Fibroblast of lung (primary cell): ENCODE results near the gene ZNF581. TPM values are rescaled to one million over a fixed set of nuclear protein-coding genes. Genes with fewer than 3 reads are reported as not detected.
A peak's percentile ranks its signal among the peaks of the same experiment; 100 is the strongest.

ENCODE experiments used
- DNase-seq, 2 donors: peaks; one replicate each; pipeline versions ENCODE4 v3.0.0 to v3.0.0-alpha.2; 2010; ENCODE audit warnings: low read depth in 2 of 2
- H2AFZ ChIP-seq: 2 replicates; pipeline ENCODE4 v1.5.1; 2012; ENCODE audit warnings: low read length, control low read depth, inconsistent platforms
- H3K27ac ChIP-seq: 2 replicates; pipeline ENCODE4 v1.5.1; 2011; ENCODE audit warnings: low read length, control low read depth; ENCODE audit not compliant: insufficient read depth
- H3K27me3 ChIP-seq: 2 replicates; pipeline ENCODE4 v1.5.1; 2011; ENCODE audit warnings: mild to moderate bottlenecking, low read length; ENCODE audit not compliant: control insufficient read depth, insufficient read depth
- H3K36me3 ChIP-seq: 2 replicates; pipeline ENCODE4 v1.5.1; 2011; ENCODE audit warnings: low read length; ENCODE audit not compliant: control insufficient read depth, insufficient read depth
- H3K4me1 ChIP-seq: 2 replicates; pipeline ENCODE4 v1.5.1; 2011; ENCODE audit warnings: low read length; ENCODE audit not compliant: control insufficient read depth, insufficient read depth; ENCODE audit errors: extremely low read depth
- H3K4me2 ChIP-seq: 2 replicates; pipeline ENCODE4 v1.5.1; 2011; ENCODE audit warnings: low read length, control low read depth; ENCODE audit not compliant: insufficient read depth; ENCODE audit errors: extremely low read depth
- H3K4me3 ChIP-seq, 4 experiments: fragments of 200-600 bp in 1 of 4; sonication (generic) in 1 of 4; replicated peaks in 1 of 4; 2 replicates each; pipeline ENCODE4 v1.5.1; 2011 to 2016; ENCODE audit warnings: low read length in 4 of 4, low read depth in 3 of 4, mild to moderate bottlenecking in 3 of 4, control low read depth in 2 of 4, inconsistent platforms in 1 of 4, mixed read lengths in 1 of 4; ENCODE audit not compliant: insufficient read depth in 1 of 4; ENCODE audit errors: control extremely low read depth in 1 of 4
- H3K79me2 ChIP-seq: 2 replicates; pipeline ENCODE4 v1.5.1; 2012; ENCODE audit warnings: mild to moderate bottlenecking, low read length, inconsistent platforms; ENCODE audit not compliant: control insufficient read depth, insufficient read depth
- H3K9ac ChIP-seq: 2 replicates; pipeline ENCODE4 v1.5.1; 2011; ENCODE audit warnings: mild to moderate bottlenecking, low read length, control low read depth; ENCODE audit not compliant: insufficient read depth
- H3K9me3 ChIP-seq: 2 replicates; pipeline ENCODE4 v1.5.1; 2012; ENCODE audit warnings: low read depth, low read length; ENCODE audit not compliant: control insufficient read depth, insufficient read depth
- H4K20me1 ChIP-seq: 2 replicates; pipeline ENCODE4 v1.5.1; 2011; ENCODE audit warnings: low read length; ENCODE audit not compliant: control insufficient read depth, insufficient read depth; ENCODE audit errors: extremely low read depth
- EZH2 ChIP-seq: IDR thresholded peaks from 2 replicates; pipeline ENCODE4 v1.5.1; 2012; ENCODE audit warnings: low read length, control low read depth, mild to moderate bottlenecking; ENCODE audit errors: missing control alignments
- polyA plus RNA-seq, 2 donors: library from polyadenylated mRNA; depleted of rRNA in 1 of 2; stranded (reverse) in 1 of 2; unstranded in 1 of 2; fragments of >200 nt; gene quantifications; 2 replicates each; pipeline ENCODE4 v1.2.1, GENCODE V29; 2011 to 2012; ENCODE audit warnings: missing spikeins in 1 of 2
- total RNA-seq: library from RNA; depleted of rRNA; stranded (reverse); fragments of >200 nt; gene quantifications from 2 replicates; pipeline ENCODE4 v1.2.1, GENCODE V29; 2014
- TF ChIP-seq, protein P1 (sequence below), 2 donors: IDR thresholded peaks in 1 of 2; conservative IDR thresholded peaks in 1 of 2; 1 replicate in 1 of 2; 2 replicates in 1 of 2; pipeline ENCODE4 v1.5.1; 2011 to 2012; ENCODE audit warnings: low read length in 2 of 2, control low read depth in 1 of 2, inconsistent platforms in 1 of 2, low read depth in 1 of 2, mild to moderate bottlenecking in 1 of 2

Gene ZNF581
- total and polyA plus RNA-seq, 2 donors (not counting 1 experiment from before 2014, with no cell fraction given) = 9.2 to 33.4 TPM

DNA sequence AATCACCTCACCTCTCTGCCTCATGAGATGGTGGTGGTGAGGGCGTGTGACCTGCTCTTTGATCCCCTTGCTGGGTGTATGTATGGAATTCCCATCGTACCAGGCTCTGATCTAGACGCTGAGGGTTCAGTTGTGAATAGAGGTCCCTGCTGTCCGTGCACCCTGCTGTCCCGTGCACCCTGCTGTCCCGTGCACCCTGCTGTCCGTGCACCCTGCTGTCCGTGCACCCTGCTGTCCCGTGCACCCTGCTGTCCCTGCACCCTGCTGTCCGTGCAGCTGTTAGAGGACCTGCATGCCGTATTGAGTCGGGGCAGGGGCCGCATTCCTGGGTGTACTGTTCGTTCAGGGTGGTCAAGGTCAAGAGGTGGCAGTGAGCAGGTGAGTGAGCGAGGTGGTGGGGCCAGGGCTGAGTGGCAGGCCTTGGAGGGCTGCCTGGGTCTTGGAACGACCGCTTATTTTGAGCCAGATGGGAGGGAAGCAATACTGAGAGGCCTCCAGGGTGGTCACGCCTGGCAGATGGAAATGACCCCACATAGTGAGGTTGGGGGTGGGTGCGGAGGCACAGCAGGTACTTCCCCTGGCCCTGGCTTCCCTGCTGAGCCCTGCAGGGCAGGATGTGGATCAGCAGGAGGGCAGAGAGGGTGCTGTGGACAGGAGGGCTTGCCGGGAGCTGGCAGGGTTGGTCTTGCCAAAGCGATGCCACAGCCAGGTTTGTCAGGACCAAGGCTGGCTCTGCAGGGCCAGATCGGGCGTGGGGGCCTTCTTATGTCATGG is 27.0 kb downstream of the ZNF581 start:
- Histone ChIP-seq H3K4me2 (no peak overlapping the region), H3K4me1 (no peaks in the 10 kb centered on the region), H4K20me1 (peaks cover 4% of the 10 kb centered on the region), H3K27me3 (no peaks in the 10 kb centered on the region), H2AFZ (no peak overlapping the region), H3K36me3 (peaks cover 42% of the 10 kb centered on the region), H3K9me3 (no peaks in the 10 kb centered on the region), H3K79me2 (peaks cover 73% of the 10 kb centered on the region), H3K4me3 (no peak overlapping the region), H3K9ac (no peak overlapping the region), H3K27ac (no peak overlapping the region)
- DNase-seq = no peak
- TF ChIP-seq, protein P1, sequence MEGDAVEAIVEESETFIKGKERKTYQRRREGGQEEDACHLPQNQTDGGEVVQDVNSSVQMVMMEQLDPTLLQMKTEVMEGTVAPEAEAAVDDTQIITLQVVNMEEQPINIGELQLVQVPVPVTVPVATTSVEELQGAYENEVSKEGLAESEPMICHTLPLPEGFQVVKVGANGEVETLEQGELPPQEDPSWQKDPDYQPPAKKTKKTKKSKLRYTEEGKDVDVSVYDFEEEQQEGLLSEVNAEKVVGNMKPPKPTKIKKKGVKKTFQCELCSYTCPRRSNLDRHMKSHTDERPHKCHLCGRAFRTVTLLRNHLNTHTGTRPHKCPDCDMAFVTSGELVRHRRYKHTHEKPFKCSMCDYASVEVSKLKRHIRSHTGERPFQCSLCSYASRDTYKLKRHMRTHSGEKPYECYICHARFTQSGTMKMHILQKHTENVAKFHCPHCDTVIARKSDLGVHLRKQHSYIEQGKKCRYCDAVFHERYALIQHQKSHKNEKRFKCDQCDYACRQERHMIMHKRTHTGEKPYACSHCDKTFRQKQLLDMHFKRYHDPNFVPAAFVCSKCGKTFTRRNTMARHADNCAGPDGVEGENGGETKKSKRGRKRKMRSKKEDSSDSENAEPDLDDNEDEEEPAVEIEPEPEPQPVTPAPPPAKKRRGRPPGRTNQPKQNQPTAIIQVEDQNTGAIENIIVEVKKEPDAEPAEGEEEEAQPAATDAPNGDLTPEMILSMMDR (conservative IDR thresholded peaks at IDR 0.05 in 1 of 2, IDR thresholded peaks at IDR 0.05 in 1 of 2; ENCODE audit: low read depth in 1 of 2, low read length in 2 of 2) = no peak
- no peak for TF ChIP-seq EZH2

DNA sequence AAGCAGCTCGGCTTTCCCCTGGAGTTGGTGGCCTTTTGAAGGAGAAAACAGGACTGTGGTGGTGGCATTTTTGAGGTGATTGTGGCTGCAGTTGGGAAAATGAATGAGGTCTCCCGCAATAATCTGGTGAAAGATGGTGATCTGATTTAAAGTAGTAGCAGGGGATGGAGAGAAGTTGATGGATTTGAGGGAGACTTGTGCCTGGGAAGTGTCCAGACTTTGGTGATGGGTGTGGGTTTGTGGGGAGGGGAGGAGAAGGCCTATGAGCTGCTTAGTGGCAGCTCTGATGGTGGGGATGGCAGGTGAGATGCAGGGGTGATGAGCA is 27.6 kb downstream of the ZNF581 start:
- Histone ChIP-seq H3K27me3 (no peaks in the 10 kb centered on the region), H3K9me3 (no peaks in the 10 kb centered on the region), H3K4me1 (no peaks in the 10 kb centered on the region), H3K4me3 (no peak overlapping the region), H3K4me2 (no peak overlapping the region), H3K36me3 (peaks cover 41% of the 10 kb centered on the region), H3K9ac (no peak overlapping the region), H3K79me2 (peaks cover 76% of the 10 kb centered on the region), H2AFZ (no peak overlapping the region), H4K20me1 (peaks cover 4% of the 10 kb centered on the region), H3K27ac (no peak overlapping the region)
- no peak for TF ChIP-seq EZH2
- TF ChIP-seq, protein P1 (conservative IDR thresholded peaks at IDR 0.05 in 1 of 2, IDR thresholded peaks at IDR 0.05 in 1 of 2; ENCODE audit: low read depth in 1 of 2, low read length in 2 of 2) = no peak
- DNase-seq = no peak

DNA sequence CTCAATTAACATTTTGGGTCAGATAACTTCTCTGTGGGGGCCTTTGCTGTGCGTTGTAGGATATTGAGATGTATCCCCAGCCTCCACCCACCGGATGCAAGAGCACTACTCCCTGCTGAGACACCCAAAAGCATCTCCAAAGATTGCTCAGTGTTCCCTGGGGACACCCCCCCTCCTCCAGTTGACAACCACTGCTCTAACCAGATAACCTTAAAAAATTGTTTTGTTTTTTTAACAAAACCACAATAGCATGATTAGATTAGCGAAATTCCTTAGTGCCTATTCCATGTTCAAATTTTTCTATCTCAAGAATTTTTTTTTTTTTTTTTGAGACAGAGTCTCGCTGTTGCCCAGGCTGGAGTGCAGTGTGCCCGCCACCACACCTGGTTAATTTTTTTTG is 29.0 kb downstream of the ZNF581 start:
- DNase-seq = peak in 1 of 2 donors; percentile 30
- H2AFZ ChIP-seq = no peak overlapping the region
- peaks cover 4% of the 10 kb centered on the region for H4K20me1 ChIP-seq
- peaks cover 6% of the 10 kb centered on the region for H3K4me1 ChIP-seq
- no peak overlapping the region for H3K4me2 ChIP-seq
- peaks cover 29% of the 10 kb centered on the region for H3K36me3 ChIP-seq
- H3K9ac ChIP-seq = no peak overlapping the region
- H3K27me3 ChIP-seq = no peaks in the 10 kb centered on the region
- TF ChIP-seq, protein P1 (conservative IDR thresholded peaks at IDR 0.05 in 1 of 2, IDR thresholded peaks at IDR 0.05 in 1 of 2; ENCODE audit: low read depth in 1 of 2, low read length in 2 of 2) = no peak
- TF ChIP-seq EZH2 = no peak
- H3K9me3 ChIP-seq = no peaks in the 10 kb centered on the region
- peaks cover 76% of the 10 kb centered on the region for H3K79me2 ChIP-seq
- no peak overlapping the region for H3K27ac ChIP-seq
- no peak overlapping the region for H3K4me3 ChIP-seq
